NB4 (cell line): ENCODE results near the gene FN1.

ENCODE experiments used
- CTCF ChIP-seq: IDR thresholded peaks from one replicate; pipeline ENCODE4 v1.5.1; 2012; ENCODE audit warnings: low read depth, low read length
- POLR2A ChIP-seq: IDR thresholded peaks from 2 replicates; pipeline ENCODE4 v1.6.1; 2011; ENCODE audit warnings: mild to moderate bottlenecking; ENCODE audit not compliant: insufficient read length; ENCODE audit errors: extremely low read depth

- TF ChIP-seq POLR2A (no peak), CTCF (no peak)
Observed at GRCh38 chr2:215367662-215368492, 68.0 kb downstream of the FN1 start.
